Upper lobe of right lung (tissue), 1 donor: ENCODE results near the gene RPTOR. TPM values are rescaled to one million over a fixed set of nuclear protein-coding genes. Genes with fewer than 3 reads are reported as not detected.

Experiments
- ATAC-seq: fragments of 200-7000 bp; cut with Tn5 transposase; one replicate; pipeline ENCODE4 v1.9.1; 2020; ENCODE audit warnings: mild to moderate bottlenecking, moderate library complexity
- DNase-seq: peaks from one replicate; pipeline ENCODE4 v3.0.0-alpha.2; 2020
- H3K27ac ChIP-seq: fragments of 200-600 bp; one replicate; pipeline ENCODE4 v1.8.0; 2022
- H3K27me3 ChIP-seq: fragments of 200-600 bp; one replicate; pipeline ENCODE4 v1.8.0; 2022; ENCODE audit warnings: mild to moderate bottlenecking
- H3K36me3 ChIP-seq: fragments of 200-600 bp; one replicate; pipeline ENCODE4 v1.8.0; 2022
- H3K4me1 ChIP-seq: fragments of 200-600 bp; one replicate; pipeline ENCODE4 v1.8.0; 2022
- H3K4me3 ChIP-seq: fragments of 200-600 bp; one replicate; pipeline ENCODE4 v1.8.0; 2022; ENCODE audit warnings: mild to moderate bottlenecking
- H3K9me3 ChIP-seq: fragments of 200-600 bp; one replicate; pipeline ENCODE4 v1.8.0; 2022
- intact Hi-C: fragments of 100-400 bp; cut with DNase I; formaldehyde crosslinking; loops from one replicate; pipeline ENCODE4 v1.11.0; 2022
- total RNA-seq: library from RNA; stranded (reverse); fragmentation: NEBNext Ultra II Directional; extraction: Animal tissue kit (Norgen Biotek cat#: 25700); gene quantifications from one replicate; pipeline ENCODE4 v1.2.1, GENCODE V29; 2021
- TF ChIP-seq, protein P1 (sequence below): fragments of 200-600 bp; IDR thresholded peaks from one replicate; pipeline ENCODE4 v1.8.0; 2022; ENCODE audit warnings: antibody characterized with exemption
- donor health status: DM: no; HTN: yes; CAD: no; lungs with severe emphysema.

RPTOR gene
- total RNA-seq, 1 donor from 2014 or later: 35.4 TPM

DNA sequence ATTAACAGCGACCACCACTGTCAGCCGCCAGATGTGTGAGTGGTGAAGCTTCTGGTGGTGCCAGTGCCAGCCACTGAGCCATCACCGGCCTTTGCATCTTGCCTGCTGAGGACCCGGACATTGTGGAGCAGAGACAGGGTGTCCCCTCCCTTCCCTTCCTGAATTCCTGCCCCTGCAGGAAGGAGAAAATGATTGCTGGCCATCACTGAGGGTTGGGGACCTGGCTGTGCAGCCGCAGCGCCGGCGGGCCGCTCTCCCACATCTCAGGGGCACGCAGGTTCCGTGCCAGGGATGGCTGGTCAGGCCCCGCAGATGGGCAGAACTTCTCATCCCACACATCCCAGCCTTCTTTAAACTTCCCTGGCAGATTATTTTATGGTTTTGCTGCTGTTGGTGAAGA, 56.5 kb downstream of the RPTOR start:
- intact Hi-C loops: no loop called here
- Histone ChIP-seq H3K9me3 (no peaks in the 10 kb centered on the region), H3K4me3 (no peak overlapping the region), H3K4me1 (peaks cover 12% of the 10 kb centered on the region), H3K27ac (no peak overlapping the region), H3K27me3 (no peaks in the 10 kb centered on the region), H3K36me3 (no peaks in the 10 kb centered on the region)
- DNase-seq (no peak), ATAC-seq (no peak)
- TF ChIP-seq, protein P1, sequence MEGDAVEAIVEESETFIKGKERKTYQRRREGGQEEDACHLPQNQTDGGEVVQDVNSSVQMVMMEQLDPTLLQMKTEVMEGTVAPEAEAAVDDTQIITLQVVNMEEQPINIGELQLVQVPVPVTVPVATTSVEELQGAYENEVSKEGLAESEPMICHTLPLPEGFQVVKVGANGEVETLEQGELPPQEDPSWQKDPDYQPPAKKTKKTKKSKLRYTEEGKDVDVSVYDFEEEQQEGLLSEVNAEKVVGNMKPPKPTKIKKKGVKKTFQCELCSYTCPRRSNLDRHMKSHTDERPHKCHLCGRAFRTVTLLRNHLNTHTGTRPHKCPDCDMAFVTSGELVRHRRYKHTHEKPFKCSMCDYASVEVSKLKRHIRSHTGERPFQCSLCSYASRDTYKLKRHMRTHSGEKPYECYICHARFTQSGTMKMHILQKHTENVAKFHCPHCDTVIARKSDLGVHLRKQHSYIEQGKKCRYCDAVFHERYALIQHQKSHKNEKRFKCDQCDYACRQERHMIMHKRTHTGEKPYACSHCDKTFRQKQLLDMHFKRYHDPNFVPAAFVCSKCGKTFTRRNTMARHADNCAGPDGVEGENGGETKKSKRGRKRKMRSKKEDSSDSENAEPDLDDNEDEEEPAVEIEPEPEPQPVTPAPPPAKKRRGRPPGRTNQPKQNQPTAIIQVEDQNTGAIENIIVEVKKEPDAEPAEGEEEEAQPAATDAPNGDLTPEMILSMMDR: no peak

DNA sequence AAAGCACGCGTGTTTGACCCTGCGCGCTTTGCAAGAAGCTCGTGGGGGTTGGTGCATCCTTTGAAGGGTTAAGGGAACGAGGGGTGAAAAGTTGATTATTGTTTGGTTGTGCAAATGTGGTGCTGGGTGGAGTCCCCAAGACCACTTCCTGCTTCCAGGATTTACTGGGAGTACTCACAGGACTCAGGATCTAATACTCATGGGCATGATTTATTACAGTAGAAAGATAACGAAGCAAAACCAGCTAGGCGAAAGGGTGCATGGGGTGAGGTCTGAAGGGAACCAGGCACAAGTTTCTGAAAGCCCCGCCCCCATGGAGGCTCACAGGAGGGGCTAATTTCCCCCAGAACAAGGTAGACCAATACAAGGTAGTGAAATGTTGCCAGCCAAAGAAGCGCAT, 58.8 kb downstream of the RPTOR start:
- H3K27me3 ChIP-seq: no peaks in the 10 kb centered on the region
- ATAC-seq (no peak), DNase-seq (no peak)
- no peak overlapping the region for H3K27ac ChIP-seq
- H3K4me3 ChIP-seq: no peak overlapping the region
- H3K4me1 ChIP-seq: peaks cover 12% of the 10 kb centered on the region
- intact Hi-C loops: no loop called here
- TF ChIP-seq, protein P1: no peak
- H3K9me3 ChIP-seq: no peaks in the 10 kb centered on the region
- H3K36me3 ChIP-seq: no peaks in the 10 kb centered on the region

DNA sequence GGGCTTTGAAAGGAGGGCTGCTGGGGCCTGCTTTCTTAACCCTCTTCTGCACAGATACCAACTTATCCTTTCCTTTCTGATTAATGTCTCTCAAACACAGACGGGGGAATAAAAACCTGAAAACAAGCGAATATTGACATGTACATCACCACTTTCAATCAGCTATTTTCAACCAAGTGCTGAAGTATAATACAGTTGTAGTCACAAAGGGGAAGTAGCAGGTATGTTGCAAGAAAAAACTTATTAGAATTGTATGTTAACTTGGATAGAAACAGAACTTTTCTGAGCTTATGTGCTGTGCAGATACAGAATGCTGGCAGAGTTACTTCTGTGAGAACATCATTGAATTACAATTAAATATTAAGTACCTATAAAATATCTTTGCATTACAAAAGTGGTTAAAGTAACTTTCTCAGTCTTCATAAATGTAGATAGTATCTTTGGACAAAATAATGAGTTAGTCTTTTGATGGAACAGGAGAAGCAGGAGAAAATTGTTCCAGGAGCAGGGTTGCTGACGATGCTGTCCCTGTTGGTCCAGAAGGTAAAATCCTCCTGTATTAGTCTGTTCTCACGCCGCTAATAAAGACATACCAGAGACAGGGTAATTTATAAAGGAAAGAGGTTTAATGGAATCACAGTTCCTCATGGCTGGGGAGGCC, 59.5 kb downstream of the RPTOR start:
- DNase-seq (no peak), ATAC-seq (no peak)
- Histone ChIP-seq H3K4me3 (no peak overlapping the region), H3K27ac (no peak overlapping the region), H3K4me1 (peaks cover 12% of the 10 kb centered on the region), H3K27me3 (no peaks in the 10 kb centered on the region), H3K9me3 (no peaks in the 10 kb centered on the region), H3K36me3 (no peaks in the 10 kb centered on the region)
- TF ChIP-seq, protein P1: no peak
- intact Hi-C loops: no loop called here

DNA sequence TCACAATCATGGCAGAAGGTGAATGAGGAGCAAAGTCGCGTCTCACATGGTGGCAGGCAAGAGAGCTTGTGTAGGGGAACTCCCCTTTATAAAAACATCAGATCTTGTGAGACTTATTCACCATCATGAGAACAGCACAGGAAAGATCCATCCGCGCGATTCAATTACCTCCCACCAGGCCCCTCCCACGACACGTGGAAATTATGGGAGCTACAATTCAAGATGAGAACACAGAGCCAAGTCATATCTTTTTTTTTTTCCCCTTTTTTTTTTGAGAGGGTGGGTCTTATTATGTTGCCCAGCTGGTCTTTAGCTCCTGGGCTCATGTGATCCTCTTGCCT, 60.0 kb downstream of the RPTOR start:
- H3K4me1 ChIP-seq: peaks cover 9% of the 10 kb centered on the region
- H3K4me3 ChIP-seq: no peak overlapping the region
- H3K27me3 ChIP-seq: no peaks in the 10 kb centered on the region
- no peaks in the 10 kb centered on the region for H3K9me3 ChIP-seq
- TF ChIP-seq, protein P1: no peak
- intact Hi-C loops: no loop called here
- ATAC-seq (no peak), DNase-seq (no peak)
- no peaks in the 10 kb centered on the region for H3K36me3 ChIP-seq
- H3K27ac ChIP-seq: no peak overlapping the region

DNA sequence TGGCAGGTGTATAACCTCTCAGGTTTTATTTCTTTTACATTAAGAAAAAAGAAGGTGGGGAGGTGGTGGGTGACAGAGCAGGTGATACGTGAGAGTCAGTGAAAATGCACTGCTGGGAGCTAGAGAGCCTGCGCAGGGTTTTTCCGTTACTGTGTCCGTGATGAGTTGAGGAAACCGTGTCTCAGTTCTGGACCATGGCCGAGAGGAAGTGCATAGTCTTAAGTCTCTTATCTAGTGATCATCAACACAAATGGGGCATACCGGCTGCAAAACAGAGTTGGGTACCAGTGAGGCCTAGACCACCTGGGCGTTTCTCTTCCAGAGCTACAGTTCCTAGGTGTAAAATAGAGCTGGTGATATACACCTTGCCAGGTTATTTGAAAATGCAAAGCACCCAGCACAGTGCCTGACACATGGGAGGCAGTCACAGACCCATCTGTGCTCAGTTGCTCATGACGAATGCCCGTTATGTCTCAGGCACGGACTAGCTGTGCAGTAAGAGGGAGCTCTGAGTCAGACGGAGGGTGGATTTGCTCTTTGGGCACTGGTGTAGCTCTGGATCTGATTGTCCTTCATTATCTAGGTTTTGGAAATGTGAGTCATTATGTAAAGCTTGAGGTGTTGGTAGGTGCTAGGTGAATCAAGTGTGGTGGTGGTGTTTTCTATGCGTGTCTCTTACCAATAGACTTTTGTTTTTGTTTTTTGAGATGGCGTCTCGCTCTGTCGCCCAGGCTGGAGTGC, 60.9 kb downstream of the RPTOR start:
- Histone ChIP-seq H3K9me3 (no peaks in the 10 kb centered on the region), H3K4me3 (no peak overlapping the region), H3K4me1 (peaks cover under 1% of the 10 kb centered on the region), H3K27ac (no peak overlapping the region), H3K27me3 (no peaks in the 10 kb centered on the region), H3K36me3 (no peaks in the 10 kb centered on the region)
- ATAC-seq (peak; percentile 34), DNase-seq (no peak)
- TF ChIP-seq, protein P1: no peak
- intact Hi-C loops: no loop called here
